NCI-H2171 (cell line): ENCODE measurements around the gene AKT1S1.

Source experiments
- DNase-seq: peaks from one replicate; lab custom pipeline; 2025; lab: John Stamatoyannopoulos, UW

The AKT1S1 gene

GRCh38 chr19:49866933-49867782 is 10.0 kb downstream of the AKT1S1 start, which contains the start of gene PNKP:
PNKP (minus strand) TSS chr19:49867576; CDS start chr19:49867204, 372 bp downstream.
- DNase-seq: peak; percentile 89

GRCh38 chr19:49864890-49865289 is 12.3 kb downstream of the AKT1S1 start:
- no peak for DNase-seq

GRCh38 chr19:49863935-49864320 is 13.2 kb downstream of the AKT1S1 start:
- no peak for DNase-seq

GRCh38 chr19:49863254-49863934 is 13.8 kb downstream of the AKT1S1 start:
- no peak for DNase-seq

GRCh38 chr19:49862391-49863253 is 14.5 kb downstream of the AKT1S1 start:
- peak; percentile 7 for DNase-seq

GRCh38 chr19:49861541-49862378 is 15.4 kb downstream of the AKT1S1 start:
- no peak for DNase-seq

GRCh38 chr19:49861107-49861506 is 16.0 kb downstream of the AKT1S1 start:
- DNase-seq: no peak

- no peak for DNase-seq
Observed at GRCh38 chr19:49860336-49861102, 16.6 kb downstream of the AKT1S1 start.

GRCh38 chr19:49859682-49860335 is 17.3 kb downstream of the AKT1S1 start:
- no peak for DNase-seq

GRCh38 chr19:49858088-49858985 is 18.8 kb downstream of the AKT1S1 start:
- DNase-seq: no peak

GRCh38 chr19:49857838-49858087 is 19.4 kb downstream of the AKT1S1 start:
- DNase-seq: no peak

- no peak for DNase-seq
Observed at GRCh38 chr19:49857061-49857837, 19.9 kb downstream of the AKT1S1 start.

- no peak for DNase-seq
Observed at GRCh38 chr19:49856574-49857021, 20.6 kb downstream of the AKT1S1 start.

- DNase-seq: no peak
Observed at GRCh38 chr19:49855676-49856573, 21.2 kb downstream of the AKT1S1 start.

GRCh38 chr19:49855277-49855675 is 21.9 kb downstream of the AKT1S1 start:
- no peak for DNase-seq

GRCh38 chr19:49854378-49855263 is 22.5 kb downstream of the AKT1S1 start:
- no peak for DNase-seq
